CD4-positive, alpha-beta T cell (primary cell): ENCODE results near the gene KIAA1217. TPM values are rescaled to one million over a fixed set of nuclear protein-coding genes. Genes with fewer than 3 reads are reported as not detected.

Source experiments
- ATAC-seq: fragments of 200-7000 bp; cut with Tn5 transposase; one replicate; pipeline ENCODE4 v1.10.0; 2022; ENCODE audit warnings: mild to moderate bottlenecking; ENCODE audit not compliant: poor library complexity
- CTCF ChIA-PET: fragments of 350-600 bp; sonication (Branson Sonifier 250); formaldehyde crosslinking; loops from one replicate; lab custom pipeline; 2021; ENCODE audit warnings: antibody characterized with exemption, inconsistent platforms; lab: Charles Lee
- POLR2A ChIA-PET: fragments of 350-600 bp; sonication (Branson Sonifier 250); formaldehyde crosslinking; loops from one replicate; lab custom pipeline; 2021; ENCODE audit warnings: antibody characterized with exemption, inconsistent platforms; lab: Charles Lee
- DNase-seq, 14 experiments: peaks; one replicate each; pipeline ENCODE4 v3.0.0-alpha.2; 2013 to 2020; ENCODE audit warnings: mixed read lengths in 2 of 14
- H3K27ac ChIP-seq, 2 donors: one replicate each; pipeline versions ENCODE4 v1.5.1 to v1.7.0; 2013; ENCODE audit warnings: low read length in 2 of 2, low read depth in 1 of 2, mild to moderate bottlenecking in 1 of 2
- H3K27me3 ChIP-seq, 2 experiments: 1 replicate in 1 of 2; 2 replicates in 1 of 2; pipeline versions ENCODE4 v1.6.1 to v1.7.0; 2013; ENCODE audit warnings: low read length in 2 of 2, control low read depth in 1 of 2, mild to moderate bottlenecking in 1 of 2, moderate library complexity in 1 of 2; ENCODE audit not compliant: insufficient read depth in 2 of 2, control insufficient read depth in 1 of 2
- H3K36me3 ChIP-seq: one replicate; pipeline ENCODE4 v1.6.1; 2013; ENCODE audit warnings: low read length, control low read depth; ENCODE audit not compliant: insufficient read depth
- H3K4me1 ChIP-seq: one replicate; pipeline ENCODE4 v1.6.1; 2013; ENCODE audit warnings: low read length, control low read depth; ENCODE audit not compliant: insufficient read depth
- H3K4me3 ChIP-seq: one replicate; pipeline ENCODE4 v1.5.1; 2013; ENCODE audit warnings: mild to moderate bottlenecking, low read length, moderate library complexity
- H3K9me3 ChIP-seq, 2 experiments: 1 replicate in 1 of 2; 2 replicates in 1 of 2; pipeline versions ENCODE4 v1.6.1 to v1.7.0; 2013; ENCODE audit warnings: low read length in 2 of 2, mild to moderate bottlenecking in 2 of 2, control low read depth in 1 of 2, moderate library complexity in 1 of 2; ENCODE audit not compliant: control insufficient read depth in 1 of 2, insufficient read depth in 1 of 2
- H3K27ac Mint-ChIP-seq: one replicate; pipeline ENCODE4 v1.8.0; 2020; ENCODE audit warnings: mixed read lengths
- H3K27me3 Mint-ChIP-seq: one replicate; pipeline ENCODE4 v1.8.0; 2021; ENCODE audit warnings: mixed read lengths
- H3K36me3 Mint-ChIP-seq: one replicate; pipeline ENCODE4 v1.8.0; 2021; ENCODE audit warnings: low read depth, mixed read lengths
- H3K4me1 Mint-ChIP-seq: one replicate; pipeline ENCODE4 v1.8.0; 2021; ENCODE audit warnings: low read depth, mixed read lengths
- H3K4me3 Mint-ChIP-seq: one replicate; pipeline ENCODE4 v1.8.0; 2020; ENCODE audit warnings: mild to moderate bottlenecking, mixed read lengths
- H3K9me3 Mint-ChIP-seq: one replicate; pipeline ENCODE4 v1.8.0; 2020; ENCODE audit warnings: mixed read lengths
- intact Hi-C, 2 experiments: fragments of 100-400 bp; cut with DNase I in 1 of 2; cut with micrococcal nuclease in 1 of 2; formaldehyde crosslinking; loops; one replicate each; pipeline versions ENCODE4 v1.15.1 to v1.9.0; 2023 to 2025; cut with DNase I, micrococcal nuclease
- total RNA-seq, 174 experiments: library from RNA in 2 of 174; stranded (reverse) in 2 of 174; gene quantifications; one replicate each; pipeline ENCODE4 v1.2.3 and lab custom pipeline; 2021 to 2026
- TF ChIP-seq, protein P1 (sequence below): fragments of 200-600 bp; IDR thresholded peaks from one replicate; pipeline ENCODE4 v1.8.0; 2022; ENCODE audit warnings: antibody characterized with exemption, mild to moderate bottlenecking

Gene KIAA1217
- total RNA-seq, 2 experiments from 2014 or later, result not detected

DNA sequence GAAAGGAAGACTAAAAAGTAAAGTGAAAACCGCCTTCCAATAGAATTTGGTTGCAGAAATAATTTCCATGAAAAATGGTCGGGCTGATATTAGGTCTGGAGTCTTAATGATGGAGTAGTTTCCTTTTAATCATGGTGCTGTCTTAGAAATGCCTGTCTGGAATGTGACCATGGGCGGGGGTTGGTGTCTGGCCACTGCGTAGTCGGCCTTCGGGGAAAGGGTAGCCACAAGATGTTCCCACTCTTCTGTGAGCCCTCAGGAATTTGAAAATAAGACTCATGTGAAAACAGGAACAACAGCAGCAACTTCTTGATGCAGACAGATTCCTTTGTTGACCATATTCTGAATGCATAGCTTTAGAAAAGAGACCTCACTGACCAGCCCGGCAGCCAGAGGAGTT lies 176.8 kb downstream of the KIAA1217 start:
- H3K27me3 Mint-ChIP-seq, result peaks cover 30% of the 10 kb centered on the region
- ChIA-PET POLR2A (no interaction called here), CTCF (no interaction called here)
- TF ChIP-seq, protein P1, sequence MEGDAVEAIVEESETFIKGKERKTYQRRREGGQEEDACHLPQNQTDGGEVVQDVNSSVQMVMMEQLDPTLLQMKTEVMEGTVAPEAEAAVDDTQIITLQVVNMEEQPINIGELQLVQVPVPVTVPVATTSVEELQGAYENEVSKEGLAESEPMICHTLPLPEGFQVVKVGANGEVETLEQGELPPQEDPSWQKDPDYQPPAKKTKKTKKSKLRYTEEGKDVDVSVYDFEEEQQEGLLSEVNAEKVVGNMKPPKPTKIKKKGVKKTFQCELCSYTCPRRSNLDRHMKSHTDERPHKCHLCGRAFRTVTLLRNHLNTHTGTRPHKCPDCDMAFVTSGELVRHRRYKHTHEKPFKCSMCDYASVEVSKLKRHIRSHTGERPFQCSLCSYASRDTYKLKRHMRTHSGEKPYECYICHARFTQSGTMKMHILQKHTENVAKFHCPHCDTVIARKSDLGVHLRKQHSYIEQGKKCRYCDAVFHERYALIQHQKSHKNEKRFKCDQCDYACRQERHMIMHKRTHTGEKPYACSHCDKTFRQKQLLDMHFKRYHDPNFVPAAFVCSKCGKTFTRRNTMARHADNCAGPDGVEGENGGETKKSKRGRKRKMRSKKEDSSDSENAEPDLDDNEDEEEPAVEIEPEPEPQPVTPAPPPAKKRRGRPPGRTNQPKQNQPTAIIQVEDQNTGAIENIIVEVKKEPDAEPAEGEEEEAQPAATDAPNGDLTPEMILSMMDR, result no peak
- H3K4me3 ChIP-seq, result no peak overlapping the region
- H3K27ac ChIP-seq, result no peak overlapping the region
- H3K27me3 ChIP-seq, result no peaks in the 10 kb centered on the region
- H3K27ac Mint-ChIP-seq, result no peak overlapping the region
- no peaks in the 10 kb centered on the region for H3K9me3 Mint-ChIP-seq
- ATAC-seq (no peak), DNase-seq (no peak)
- no peak overlapping the region for H3K4me3 Mint-ChIP-seq
- no peaks in the 10 kb centered on the region for H3K4me1 Mint-ChIP-seq
- no peaks in the 10 kb centered on the region for H3K36me3 Mint-ChIP-seq
- peaks cover 0 to 8% of the 10 kb centered on the region in 2 experiments for H3K9me3 ChIP-seq
- H3K4me1 ChIP-seq, result no peaks in the 10 kb centered on the region
- H3K36me3 ChIP-seq, result no peaks in the 10 kb centered on the region
- intact Hi-C loops, result no loop called here

DNA sequence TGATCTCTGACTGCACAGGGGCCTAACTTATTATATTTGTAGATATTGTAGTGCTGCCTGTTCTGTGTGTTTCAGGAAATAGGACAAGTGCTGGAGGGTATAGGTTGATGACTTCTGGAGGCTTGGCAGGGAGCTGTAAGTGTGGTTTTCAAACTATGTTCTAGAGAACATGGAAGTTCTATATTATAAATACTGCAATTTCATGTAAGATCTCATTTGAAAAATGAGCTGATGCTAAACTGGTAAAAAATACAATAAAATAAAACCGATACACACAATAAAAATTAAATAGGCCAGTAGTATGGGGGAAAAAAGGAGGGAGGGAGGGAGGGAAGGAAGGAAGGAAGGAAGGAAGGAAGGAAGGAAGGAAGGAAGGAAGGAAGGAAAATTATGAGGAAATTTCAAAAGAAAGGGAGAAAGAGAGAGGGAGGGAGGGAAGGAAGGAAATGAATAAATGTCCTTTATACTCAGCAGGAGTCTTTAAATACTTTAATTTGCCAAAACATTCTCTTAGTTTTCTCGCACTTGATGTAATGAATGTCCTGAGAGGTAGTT lies 181.3 kb downstream of the KIAA1217 start:
- no peaks in the 10 kb centered on the region for H3K36me3 Mint-ChIP-seq
- H3K27ac Mint-ChIP-seq, result no peak overlapping the region
- H3K9me3 Mint-ChIP-seq, result no peaks in the 10 kb centered on the region
- Histone ChIP-seq H3K9me3 (no peaks in the 10 kb centered on the region), H3K4me1 (no peaks in the 10 kb centered on the region), H3K36me3 (no peaks in the 10 kb centered on the region), H3K27ac (no peak overlapping the region), H3K4me3 (no peak overlapping the region), H3K27me3 (peaks cover 0 to 6% of the 10 kb centered on the region in 2 experiments)
- intact Hi-C loops, result no loop called here
- TF ChIP-seq, protein P1, result no peak
- CTCF ChIA-PET, result no interaction called here
- no peak for DNase-seq
- peaks cover 17% of the 10 kb centered on the region for H3K27me3 Mint-ChIP-seq
- no peaks in the 10 kb centered on the region for H3K4me1 Mint-ChIP-seq
- POLR2A ChIA-PET, result no interaction called here
- no peak for ATAC-seq
- H3K4me3 Mint-ChIP-seq, result no peak overlapping the region

DNA sequence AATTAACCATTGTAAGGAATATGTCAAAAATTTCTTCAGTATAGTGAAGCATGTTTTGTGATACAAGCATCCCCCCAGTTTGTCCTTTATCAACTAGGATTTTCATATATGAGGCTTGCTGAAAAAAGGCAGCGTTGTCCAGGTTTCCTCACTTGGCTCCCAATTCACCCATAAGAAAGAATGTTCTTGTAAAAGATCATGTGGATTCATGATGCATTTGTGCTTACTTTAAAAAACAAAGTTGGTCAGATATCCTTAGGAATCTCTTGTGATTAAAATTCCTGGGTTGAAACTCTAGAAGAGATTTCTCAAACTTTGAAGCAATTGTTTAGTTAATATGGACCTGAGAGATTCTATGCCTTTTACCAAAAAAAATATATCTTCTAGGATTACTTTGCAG lies 181.8 kb downstream of the KIAA1217 start:
- no peaks in the 10 kb centered on the region for H3K9me3 ChIP-seq
- TF ChIP-seq, protein P1, result no peak
- peaks cover 0 to 8% of the 10 kb centered on the region in 2 experiments for H3K27me3 ChIP-seq
- no peak for DNase-seq
- Mint-ChIP-seq H3K27ac (no peak overlapping the region), H3K4me1 (no peaks in the 10 kb centered on the region), H3K27me3 (peaks cover 14% of the 10 kb centered on the region), H3K4me3 (no peak overlapping the region), H3K9me3 (no peaks in the 10 kb centered on the region), H3K36me3 (no peaks in the 10 kb centered on the region)
- H3K4me3 ChIP-seq, result no peak overlapping the region
- no peak for ATAC-seq
- H3K27ac ChIP-seq, result no peak overlapping the region
- ChIA-PET CTCF (no interaction called here), POLR2A (no interaction called here)
- no peaks in the 10 kb centered on the region for H3K4me1 ChIP-seq
- no peaks in the 10 kb centered on the region for H3K36me3 ChIP-seq
- intact Hi-C loops, result no loop called here
